HG03354 (cell line): ENCODE results near the gene TMEM53.

Source experiments
- ATAC-seq: cut with Tn5 transposase; IDR thresholded peaks from one replicate; pipeline ENCODE4 v1.9.1; 2021; ENCODE audit warnings: mild to moderate bottlenecking; ENCODE audit not compliant: unreplicated experiment, poor library complexity, severe bottlenecking

Gene TMEM53

DNA sequence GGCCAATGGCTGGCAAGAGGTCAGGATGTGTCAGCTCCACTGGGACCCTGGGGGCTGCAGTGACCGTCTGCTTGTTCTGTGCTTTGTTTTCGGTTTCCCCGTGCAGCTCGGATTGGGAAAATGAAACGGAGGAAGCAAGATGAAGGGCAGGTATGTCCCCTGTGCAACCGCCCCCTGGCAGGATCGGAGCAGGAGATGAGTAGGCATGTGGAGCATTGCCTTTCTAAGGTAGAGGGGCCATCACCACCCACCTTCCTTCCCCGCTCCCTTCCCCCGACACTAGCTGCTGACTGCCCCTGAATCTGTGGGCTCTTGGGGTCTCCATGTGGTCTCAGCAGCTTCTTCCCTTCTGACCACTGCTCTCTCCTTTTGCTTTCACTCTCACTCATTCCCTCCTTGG, 38.8 kb downstream of the TMEM53 start:
- ATAC-seq = no peak

GRCh38 chr1:44634606-44635189, 39.6 kb downstream of the TMEM53 start:
- ATAC-seq = no peak

- ATAC-seq = no peak
Measured at GRCh38 chr1:44632598-44632997, 41.7 kb downstream of the TMEM53 start.

- ATAC-seq = peak; percentile 80
Measured at GRCh38 chr1:44631647-44632539, 42.4 kb downstream of the TMEM53 start.

GRCh38 chr1:44631333-44631646, 43.0 kb downstream of the TMEM53 start:
- peak; percentile 13 for ATAC-seq

DNA sequence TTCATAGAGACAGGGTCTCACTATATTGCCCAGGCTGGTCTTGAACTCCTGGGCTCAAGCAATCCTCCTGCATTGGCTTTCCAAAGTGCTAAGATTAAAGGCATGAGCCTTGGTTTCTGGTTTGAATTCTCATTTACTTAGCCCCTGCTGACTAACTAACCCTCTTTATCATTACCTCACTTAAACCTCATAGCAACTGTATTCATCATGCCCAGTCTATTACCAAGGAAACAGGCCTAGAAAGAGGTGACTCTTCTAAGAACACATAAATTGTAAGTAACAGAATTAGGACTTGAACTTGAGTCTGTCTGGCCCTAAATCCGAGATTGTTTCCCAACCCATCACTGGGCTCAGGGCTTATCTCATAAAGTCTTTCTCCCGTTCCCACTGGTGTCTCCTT, 44.2 kb downstream of the TMEM53 start:
- no peak for ATAC-seq

- no peak for ATAC-seq
Measured at GRCh38 chr1:44628962-44629756, 45.1 kb downstream of the TMEM53 start.

- ATAC-seq = no peak
Measured at GRCh38 chr1:44625348-44625747, 48.9 kb downstream of the TMEM53 start.

DNA sequence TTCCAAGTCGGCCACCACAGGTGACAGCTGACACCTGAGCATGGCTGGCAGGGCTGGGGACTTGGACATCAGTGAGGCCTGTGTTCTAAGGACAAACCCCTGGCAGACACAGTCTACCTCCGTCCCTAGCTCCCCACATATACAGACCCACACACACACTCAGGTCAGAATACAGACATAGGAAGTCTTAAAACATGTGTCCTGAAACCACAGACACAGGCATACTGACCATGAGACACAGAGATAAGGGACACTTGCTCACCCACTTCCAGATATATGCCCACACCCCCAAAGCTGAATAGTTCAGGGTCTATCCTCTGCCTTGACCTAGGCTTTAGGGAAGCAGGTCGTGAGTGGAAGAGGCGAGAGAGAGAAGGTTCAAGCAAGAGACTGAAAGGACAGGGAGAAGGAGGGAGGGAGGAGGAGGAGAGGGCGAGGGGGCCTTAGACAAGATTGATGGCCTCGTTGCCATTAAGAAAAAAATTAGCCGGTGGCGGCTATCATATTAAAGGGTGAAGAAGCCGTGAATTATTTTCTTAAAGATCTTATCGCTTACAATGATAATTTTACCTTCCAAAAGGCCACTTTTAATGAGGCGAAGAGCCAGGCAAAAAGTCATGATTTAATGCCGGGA, 49.9 kb downstream of the TMEM53 start:
- no peak for ATAC-seq

DNA sequence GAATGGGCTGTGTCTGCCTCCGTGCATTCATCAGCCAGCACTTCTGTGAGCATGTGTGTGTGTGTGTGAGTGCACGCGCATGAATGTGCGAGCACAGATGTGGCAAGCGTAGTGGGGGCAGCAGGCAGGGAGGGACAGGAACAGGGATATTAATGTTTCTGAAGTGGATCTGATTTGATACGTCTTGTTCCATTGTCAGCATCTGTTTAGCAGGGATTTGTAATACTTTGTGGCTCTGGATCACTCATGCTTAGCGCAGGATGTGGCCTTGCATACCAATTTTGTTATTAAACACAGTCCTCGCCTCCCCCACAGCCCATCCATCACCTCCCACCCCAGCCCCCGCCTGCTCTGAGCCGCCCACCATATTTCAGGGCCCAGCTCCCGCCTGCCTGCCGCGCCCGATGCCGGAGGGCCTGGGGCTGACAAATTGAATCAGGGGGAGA, 52.4 kb downstream of the TMEM53 start:
- ATAC-seq = no peak

- no peak for ATAC-seq
Measured at GRCh38 chr1:44620072-44620471, 54.2 kb downstream of the TMEM53 start.

DNA sequence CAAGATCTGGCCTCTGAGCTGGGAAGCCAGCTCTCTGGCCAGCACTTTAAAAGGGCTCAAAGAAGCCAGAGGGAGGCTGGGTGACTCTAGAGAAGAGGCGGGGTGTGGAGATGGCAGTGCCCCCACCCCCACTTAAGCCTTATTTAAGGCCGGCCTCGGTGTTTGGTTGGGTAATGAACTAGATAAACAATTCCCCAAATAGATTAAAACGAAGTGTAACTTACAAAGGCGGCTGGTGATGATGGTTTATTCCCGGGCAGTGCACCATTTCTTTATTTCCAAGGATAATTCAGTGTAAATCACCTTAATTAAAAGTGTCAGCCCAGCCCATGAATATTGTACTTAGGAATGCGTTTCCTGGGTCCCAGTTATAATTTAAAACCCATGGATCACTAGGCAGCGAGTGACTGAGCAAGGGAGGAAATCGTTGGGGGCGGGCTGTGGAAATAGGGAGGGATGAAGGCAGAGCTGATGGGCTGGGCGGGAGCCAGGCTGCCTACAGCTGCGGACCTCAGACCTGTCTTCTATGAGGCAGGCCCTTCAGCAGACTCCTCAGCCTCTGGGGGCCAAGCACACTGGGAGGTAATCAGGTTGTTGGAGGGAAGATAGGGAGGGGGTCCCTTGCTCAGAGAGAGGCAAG, 54.9 kb downstream of the TMEM53 start:
- no peak for ATAC-seq

- no peak for ATAC-seq
Measured at GRCh38 chr1:44617703-44618029, 56.6 kb downstream of the TMEM53 start.

DNA sequence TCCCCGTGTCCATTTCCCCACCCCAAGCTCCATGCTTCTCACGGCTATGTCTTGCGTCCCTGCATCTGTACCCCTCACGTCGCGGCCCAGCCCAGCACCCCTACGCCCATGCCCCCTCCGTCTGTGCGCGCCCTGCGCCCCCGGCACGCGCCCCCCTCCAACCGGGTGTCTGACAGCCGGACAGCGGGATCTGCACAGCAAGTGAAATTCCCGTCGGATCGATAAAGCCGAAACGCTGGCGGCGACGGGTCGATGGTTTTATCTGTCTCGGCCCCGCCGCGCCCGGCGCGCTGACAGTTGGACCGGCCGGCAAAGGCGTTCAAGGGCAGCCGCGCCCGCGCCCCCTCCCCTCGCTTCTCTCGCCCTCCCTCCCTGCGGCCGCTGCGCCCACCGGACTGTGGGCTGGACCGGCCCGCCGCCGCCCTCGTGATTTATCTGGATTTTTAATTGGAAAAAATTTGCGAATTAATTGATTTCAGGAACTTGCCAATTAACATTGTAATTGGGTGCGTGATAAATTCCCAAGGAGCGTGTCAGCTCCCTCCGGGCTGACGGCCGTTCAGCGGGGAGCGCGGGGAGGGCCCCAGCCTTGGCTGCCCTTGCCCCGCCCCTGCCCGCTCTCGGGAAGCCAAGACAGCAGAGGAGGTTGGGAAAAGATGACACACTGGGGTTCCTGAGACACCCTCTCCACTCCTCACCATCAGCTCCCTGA, 57.1 kb downstream of the TMEM53 start:
- no peak for ATAC-seq

DNA sequence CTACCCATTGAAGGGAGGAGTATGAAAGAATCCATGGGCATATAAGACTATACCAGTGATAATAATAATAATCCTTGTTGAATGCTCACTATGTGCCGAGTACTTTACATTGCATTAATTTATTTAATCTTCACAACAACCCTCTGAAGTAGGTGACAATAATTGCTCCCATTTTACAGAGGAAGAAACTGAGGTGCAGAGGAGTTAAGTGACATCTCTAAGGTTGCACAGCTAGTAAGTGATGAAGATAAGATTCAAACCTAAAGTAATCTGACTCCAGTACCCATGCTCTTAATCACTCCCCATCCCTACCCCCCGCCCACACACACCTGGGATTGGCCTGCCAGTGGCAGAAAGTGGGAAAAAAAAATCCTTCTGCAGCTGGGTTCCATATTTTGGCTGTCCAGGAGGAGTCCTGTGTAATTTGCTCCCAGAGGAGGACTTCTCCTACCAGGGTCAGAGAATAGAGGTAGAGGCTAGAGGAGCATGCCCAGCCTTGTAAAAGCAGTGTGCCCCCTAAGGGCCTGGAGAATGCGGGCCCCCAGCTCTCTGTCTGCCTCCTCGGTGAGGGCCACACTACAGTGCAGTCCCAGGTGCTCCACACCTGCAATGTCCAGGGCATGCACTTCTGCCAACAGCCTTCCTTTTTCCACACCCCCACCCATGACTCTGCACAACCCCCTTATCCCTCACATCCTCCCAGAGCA, 57.8 kb downstream of the TMEM53 start:
- ATAC-seq = no peak

GRCh38 chr1:44613941-44614340, 60.3 kb downstream of the TMEM53 start:
- ATAC-seq = no peak

DNA sequence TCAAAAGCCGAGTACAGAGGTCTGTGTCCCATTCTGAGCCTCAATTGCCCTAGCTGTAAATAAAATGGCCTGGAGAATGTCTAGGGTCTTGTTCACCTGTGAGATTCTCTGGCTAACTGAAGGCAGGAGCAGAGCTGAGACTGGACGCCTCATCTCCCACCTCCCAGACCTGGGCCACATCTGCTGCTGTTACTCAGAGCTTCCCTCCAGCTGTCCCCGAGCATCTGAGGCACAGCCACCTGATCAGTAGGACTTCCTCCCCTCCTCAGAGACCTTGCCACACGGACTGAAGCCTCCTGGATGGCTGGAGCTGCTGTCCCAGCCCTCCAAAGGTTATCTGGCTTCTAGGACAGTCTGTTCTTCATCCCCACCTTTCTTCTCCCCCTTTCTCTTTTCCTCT, 62.4 kb downstream of the TMEM53 start:
- ATAC-seq = no peak

- no peak for ATAC-seq
Measured at GRCh38 chr1:44611419-44611818, 62.9 kb downstream of the TMEM53 start.
